Panc1 (cell line): Measurements from ENCODE around the gene SLC26A11.
"Not testable (repeated sequence)": the region's sequence is repeated elsewhere in the genome, so short reads cannot be mapped to it uniquely, and the experiment has no call there.

Experiments
- POLR2AphosphoS5 ChIP-seq: IDR thresholded peaks from 2 replicates; pipeline ENCODE4 v1.6.1; 2012; ENCODE audit warnings: mild to moderate bottlenecking, low read depth, low read length, moderate library complexity
- TF ChIP-seq, protein P1 (sequence below): fragments of 450-650 bp; IDR thresholded peaks from 2 replicates; pipeline ENCODE4 v1.5.1; 2017; ENCODE audit warnings: mild to moderate bottlenecking
- TF ChIP-seq, protein P2 (sequence below), 2 experiments: IDR thresholded peaks; 2 replicates each; pipeline ENCODE4 v1.6.1; 2011 to 2012; ENCODE audit warnings: low read depth in 2 of 2, control low read depth in 1 of 2, low read length in 1 of 2, mild to moderate bottlenecking in 1 of 2, moderate library complexity in 1 of 2; ENCODE audit not compliant: insufficient read depth in 1 of 2

DNA sequence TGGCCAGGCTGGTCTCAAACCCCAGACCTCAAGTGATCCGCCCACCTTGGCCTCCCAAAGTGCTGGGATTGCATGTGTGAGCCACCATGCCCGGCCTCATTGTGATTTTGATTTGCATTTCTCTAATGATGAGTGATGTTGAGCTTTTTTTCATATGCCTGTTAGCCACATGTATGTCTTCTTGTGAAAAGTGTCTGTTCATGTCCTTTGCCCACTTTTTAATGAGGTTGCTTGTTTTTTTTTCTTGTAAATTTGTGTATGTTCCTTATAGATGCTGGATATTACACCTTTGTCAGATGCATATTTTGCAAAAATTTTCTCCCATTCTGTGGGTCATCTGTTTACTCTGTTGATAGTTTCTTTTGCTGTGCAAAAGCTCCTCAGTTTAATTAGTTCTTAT lies 80.5 kb downstream of the SLC26A11 start:
- TF ChIP-seq, protein P1, sequence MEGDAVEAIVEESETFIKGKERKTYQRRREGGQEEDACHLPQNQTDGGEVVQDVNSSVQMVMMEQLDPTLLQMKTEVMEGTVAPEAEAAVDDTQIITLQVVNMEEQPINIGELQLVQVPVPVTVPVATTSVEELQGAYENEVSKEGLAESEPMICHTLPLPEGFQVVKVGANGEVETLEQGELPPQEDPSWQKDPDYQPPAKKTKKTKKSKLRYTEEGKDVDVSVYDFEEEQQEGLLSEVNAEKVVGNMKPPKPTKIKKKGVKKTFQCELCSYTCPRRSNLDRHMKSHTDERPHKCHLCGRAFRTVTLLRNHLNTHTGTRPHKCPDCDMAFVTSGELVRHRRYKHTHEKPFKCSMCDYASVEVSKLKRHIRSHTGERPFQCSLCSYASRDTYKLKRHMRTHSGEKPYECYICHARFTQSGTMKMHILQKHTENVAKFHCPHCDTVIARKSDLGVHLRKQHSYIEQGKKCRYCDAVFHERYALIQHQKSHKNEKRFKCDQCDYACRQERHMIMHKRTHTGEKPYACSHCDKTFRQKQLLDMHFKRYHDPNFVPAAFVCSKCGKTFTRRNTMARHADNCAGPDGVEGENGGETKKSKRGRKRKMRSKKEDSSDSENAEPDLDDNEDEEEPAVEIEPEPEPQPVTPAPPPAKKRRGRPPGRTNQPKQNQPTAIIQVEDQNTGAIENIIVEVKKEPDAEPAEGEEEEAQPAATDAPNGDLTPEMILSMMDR: not testable (repeated sequence)
- TF ChIP-seq POLR2AphosphoS5: not testable (repeated sequence)
- TF ChIP-seq, protein P2, sequence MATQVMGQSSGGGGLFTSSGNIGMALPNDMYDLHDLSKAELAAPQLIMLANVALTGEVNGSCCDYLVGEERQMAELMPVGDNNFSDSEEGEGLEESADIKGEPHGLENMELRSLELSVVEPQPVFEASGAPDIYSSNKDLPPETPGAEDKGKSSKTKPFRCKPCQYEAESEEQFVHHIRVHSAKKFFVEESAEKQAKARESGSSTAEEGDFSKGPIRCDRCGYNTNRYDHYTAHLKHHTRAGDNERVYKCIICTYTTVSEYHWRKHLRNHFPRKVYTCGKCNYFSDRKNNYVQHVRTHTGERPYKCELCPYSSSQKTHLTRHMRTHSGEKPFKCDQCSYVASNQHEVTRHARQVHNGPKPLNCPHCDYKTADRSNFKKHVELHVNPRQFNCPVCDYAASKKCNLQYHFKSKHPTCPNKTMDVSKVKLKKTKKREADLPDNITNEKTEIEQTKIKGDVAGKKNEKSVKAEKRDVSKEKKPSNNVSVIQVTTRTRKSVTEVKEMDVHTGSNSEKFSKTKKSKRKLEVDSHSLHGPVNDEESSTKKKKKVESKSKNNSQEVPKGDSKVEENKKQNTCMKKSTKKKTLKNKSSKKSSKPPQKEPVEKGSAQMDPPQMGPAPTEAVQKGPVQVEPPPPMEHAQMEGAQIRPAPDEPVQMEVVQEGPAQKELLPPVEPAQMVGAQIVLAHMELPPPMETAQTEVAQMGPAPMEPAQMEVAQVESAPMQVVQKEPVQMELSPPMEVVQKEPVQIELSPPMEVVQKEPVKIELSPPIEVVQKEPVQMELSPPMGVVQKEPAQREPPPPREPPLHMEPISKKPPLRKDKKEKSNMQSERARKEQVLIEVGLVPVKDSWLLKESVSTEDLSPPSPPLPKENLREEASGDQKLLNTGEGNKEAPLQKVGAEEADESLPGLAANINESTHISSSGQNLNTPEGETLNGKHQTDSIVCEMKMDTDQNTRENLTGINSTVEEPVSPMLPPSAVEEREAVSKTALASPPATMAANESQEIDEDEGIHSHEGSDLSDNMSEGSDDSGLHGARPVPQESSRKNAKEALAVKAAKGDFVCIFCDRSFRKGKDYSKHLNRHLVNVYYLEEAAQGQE (IDR thresholded peaks at IDR 0.05; ENCODE audit: insufficient read depth in 1 of 2, low read depth in 2 of 2, low read length in 1 of 2): not testable (repeated sequence)
